Measurements from ENCODE around the gene MRPL10. TPM values are rescaled to one million over a fixed set of nuclear protein-coding genes. Genes with fewer than 3 reads are reported as not detected.

The MRPL10 gene
- polyA plus RNA-seq, 2 of the 4 experiments (the other 2 are of a cell fraction): 62.8 to 97.7 TPM

- Histone ChIP-seq H3K4me2 (no peak overlapping the region), H3K4me1 (peaks cover 25% of the 10 kb centered on the region), H3K9me3 (no peaks in the 10 kb centered on the region), H3K4me3 (no peak overlapping the region), H3K27ac (no peak overlapping the region)
- TF ChIP-seq EP300 (IDR thresholded peaks at IDR 0.05): no peak
- TF ChIP-seq GATA3 (IDR thresholded peaks at IDR 0.05; ENCODE audit: borderline replicate concordance): 0 out of 2 replicates have a peak, but pooled peaks have one; percentile 16
- no peak for TF ChIP-seq SREBF2 (IDR thresholded peaks at IDR 0.05)
- TF ChIP-seq, protein P1, sequence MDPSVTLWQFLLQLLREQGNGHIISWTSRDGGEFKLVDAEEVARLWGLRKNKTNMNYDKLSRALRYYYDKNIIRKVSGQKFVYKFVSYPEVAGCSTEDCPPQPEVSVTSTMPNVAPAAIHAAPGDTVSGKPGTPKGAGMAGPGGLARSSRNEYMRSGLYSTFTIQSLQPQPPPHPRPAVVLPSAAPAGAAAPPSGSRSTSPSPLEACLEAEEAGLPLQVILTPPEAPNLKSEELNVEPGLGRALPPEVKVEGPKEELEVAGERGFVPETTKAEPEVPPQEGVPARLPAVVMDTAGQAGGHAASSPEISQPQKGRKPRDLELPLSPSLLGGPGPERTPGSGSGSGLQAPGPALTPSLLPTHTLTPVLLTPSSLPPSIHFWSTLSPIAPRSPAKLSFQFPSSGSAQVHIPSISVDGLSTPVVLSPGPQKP (IDR thresholded peaks at IDR 0.05; ENCODE audit: low read depth, low read length): no peak
- TF ChIP-seq TFCP2L1 (CRISPR knock-in tag; IDR thresholded peaks at IDR 0.05): no peak
- TF ChIP-seq HES2 (IDR thresholded peaks at IDR 0.05): no peak
- no peak for FAIRE-seq
- no peak for ATAC-seq
- WGBS (ENCODE audit: missing lambda C conversion rate): 74% methylated on average over 5 of the region's 5 CpGs
- ChIA-PET POLR2A (interaction anchor here (2.5 kb wide), 1 partner anchor 13 kb away, joined by 7 read pairs; the partner anchor contains the start of genes LRRC46 and MRPL10), CTCF (interaction anchor here (0.9 to 36.3 kb wide), 18 partner anchors 8 to 174 kb away, joined by 3 to 1860 read pairs (median 21); partner anchors contain the start of genes CDK5RAP3, LRRC46, MRPL10 and PNPO)
- DNase-seq (ENCODE audit: low read depth in 1 of 2, low spot score in 1 of 2): no peak
Measured at GRCh38 chr17:47844227-47844626, 12.9 kb upstream of the MRPL10 start.

DNA sequence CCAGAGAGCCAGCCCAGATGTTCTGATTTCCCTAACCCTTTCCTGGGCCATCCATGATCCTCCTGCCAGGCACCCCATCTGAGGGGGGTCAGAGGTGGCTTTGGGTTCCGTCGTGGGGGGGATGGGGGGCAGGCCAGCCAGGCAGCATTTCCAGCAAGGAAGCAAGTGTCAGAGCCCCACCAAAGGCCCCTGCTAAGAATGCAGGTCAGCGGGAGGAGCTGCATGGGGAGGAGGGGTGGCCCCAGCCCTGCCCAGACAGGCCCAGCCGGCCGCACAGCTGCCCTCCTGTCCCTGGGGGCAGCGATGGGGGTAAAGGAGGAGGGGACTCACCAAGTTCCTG lies 12.0 kb upstream of the MRPL10 start:
- Histone ChIP-seq H3K4me1 (peaks cover 25% of the 10 kb centered on the region), H3K27ac (peak overlapping the region in 1 of 2 experiments; percentile 46; a peak in 2 of 6 replicates), H3K9me3 (no peaks in the 10 kb centered on the region), H3K4me3 (no peak overlapping the region), H3K4me2 (peak overlapping the region; percentile 47; the same call in 2 of the 3 replicates)
- FAIRE-seq (no peak), DNase-seq (ENCODE audit: low read depth in 1 of 2, low spot score in 1 of 2) (no peak), ATAC-seq (no peak)
- TF ChIP-seq RAD21 (conservative IDR thresholded peaks at IDR 0.05 in 1 of 2, IDR thresholded peaks at IDR 0.05 in 1 of 2): 0 out of 5 replicates have a peak, but pooled peaks of 1 of the 2 experiments have one; percentile 5
- TF ChIP-seq EHMT2 (IDR thresholded peaks at IDR 0.05; ENCODE audit: low read depth): no peak
- WGBS (ENCODE audit: missing lambda C conversion rate): 66% methylated on average over 5 of the region's 6 CpGs
- ChIA-PET CTCF (interaction anchor here (0.6 to 36.3 kb wide), 31 partner anchors 7 to 256 kb away, joined by 3 to 1860 read pairs (median 10); partner anchors contain the start of genes CDK5RAP3, LRRC46, MRPL10 and OSBPL7), POLR2A (interaction anchor here (1.4 to 2.5 kb wide), 3 partner anchors 12 to 52 kb away, joined by 7 to 10 read pairs (median 8); partner anchors contain the start of genes LRRC46, MRPL10 and SP2)

DNA sequence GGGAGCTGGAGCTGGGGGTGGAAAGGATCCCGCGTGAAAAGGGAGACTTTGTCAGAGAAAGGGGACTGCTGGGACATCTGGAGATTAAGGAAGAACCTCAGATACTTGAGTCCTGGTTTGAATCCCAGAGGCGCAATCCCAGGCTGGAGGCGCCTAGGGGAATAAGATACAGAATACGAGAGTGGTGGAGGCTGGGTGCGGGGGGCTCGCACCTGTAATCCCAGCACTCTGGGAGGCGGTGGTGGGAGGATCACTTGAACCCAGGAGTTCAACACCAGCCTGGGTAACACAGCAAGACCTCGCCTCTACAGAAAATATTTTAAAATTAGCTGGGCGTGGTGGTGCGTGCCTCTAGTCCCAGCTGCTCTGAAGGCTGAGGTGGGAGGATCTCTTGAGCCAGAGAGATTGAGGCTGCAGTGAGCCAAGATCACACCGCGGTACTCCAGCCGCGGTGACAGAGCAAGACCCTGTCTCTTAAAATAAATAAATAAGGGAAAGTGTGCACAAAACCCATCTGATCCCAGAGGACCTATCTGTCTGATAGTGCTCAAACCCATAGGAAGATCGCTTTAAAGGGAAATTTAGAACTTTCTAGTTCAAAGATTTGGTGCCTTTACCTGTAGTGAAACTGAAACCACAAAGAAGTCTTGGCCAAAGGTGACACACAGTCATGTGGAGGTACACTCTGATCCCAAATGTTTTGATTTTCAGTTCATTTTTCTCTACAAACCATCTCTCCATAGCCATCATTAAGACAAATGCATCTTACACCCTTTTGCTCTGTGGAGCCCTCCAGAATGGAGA lies 10.3 kb upstream of the MRPL10 start:
- no peak overlapping the region for H3K4me3 ChIP-seq
- ChIA-PET POLR2A (interaction anchor here (0.7 to 2.6 kb wide), 8 partner anchors 9 to 129 kb away, joined by 3 to 35 read pairs (median 8); partner anchors contain the start of genes LRRC46, MRPL10, SP2 and SP6), CTCF (interaction anchor here (0.7 to 36.3 kb wide), 32 partner anchors 12 to 223 kb away, joined by 3 to 1860 read pairs (median 5); partner anchors contain the start of genes CDK5RAP3, LRRC46, MRPL10 and OSBPL7)
- WGBS (ENCODE audit: missing lambda C conversion rate): 60% methylated on average over 16 of the region's 16 CpGs
- ATAC-seq (peak; percentile 9 to 10; a peak in 4 of 6 replicates), DNase-seq (ENCODE audit: low read depth in 1 of 2, low spot score in 1 of 2) (no peak), FAIRE-seq (no peak)
- peaks cover 25% of the 10 kb centered on the region for H3K4me1 ChIP-seq
- no peaks in the 10 kb centered on the region for H3K9me3 ChIP-seq
- H3K4me2 ChIP-seq: peak overlapping the region; percentile 99
- TF ChIP-seq SMC3 (IDR thresholded peaks at IDR 0.05): no peak
- no peak for TF ChIP-seq TP53 (CRISPR knock-in tag; IDR thresholded peaks at IDR 0.05)
- TF ChIP-seq, protein P2, sequence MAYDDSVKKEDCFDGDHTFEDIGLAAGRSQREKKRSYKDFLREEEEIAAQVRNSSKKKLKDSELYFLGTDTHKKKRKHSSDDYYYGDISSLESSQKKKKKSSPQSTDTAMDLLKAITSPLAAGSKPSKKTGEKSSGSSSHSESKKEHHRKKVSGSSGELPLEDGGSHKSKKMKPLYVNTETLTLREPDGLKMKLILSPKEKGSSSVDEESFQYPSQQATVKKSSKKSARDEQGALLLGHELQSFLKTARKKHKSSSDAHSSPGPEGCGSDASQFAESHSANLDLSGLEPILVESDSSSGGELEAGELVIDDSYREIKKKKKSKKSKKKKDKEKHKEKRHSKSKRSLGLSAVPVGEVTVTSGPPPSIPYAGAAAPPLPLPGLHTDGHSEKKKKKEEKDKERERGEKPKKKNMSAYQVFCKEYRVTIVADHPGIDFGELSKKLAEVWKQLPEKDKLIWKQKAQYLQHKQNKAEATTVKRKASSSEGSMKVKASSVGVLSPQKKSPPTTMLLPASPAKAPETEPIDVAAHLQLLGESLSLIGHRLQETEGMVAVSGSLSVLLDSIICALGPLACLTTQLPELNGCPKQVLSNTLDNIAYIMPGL (CRISPR knock-in tag; IDR thresholded peaks at IDR 0.05; ENCODE audit: borderline replicate concordance): no peak
- no peak for TF ChIP-seq SREBF2 (IDR thresholded peaks at IDR 0.05)
- TF ChIP-seq TFCP2L1 (CRISPR knock-in tag; IDR thresholded peaks at IDR 0.05): no peak
- TF ChIP-seq MAFK (IDR thresholded peaks at IDR 0.05; ENCODE audit: partially characterized antibody): no peak
- TF ChIP-seq GATA3 (IDR thresholded peaks at IDR 0.05; ENCODE audit: borderline replicate concordance): no peak
- no peak for TF ChIP-seq FOXS1 (CRISPR knock-in tag; IDR thresholded peaks at IDR 0.05)
- no peak for TF ChIP-seq HOXA7 (CRISPR knock-in tag; IDR thresholded peaks at IDR 0.05)
- TF ChIP-seq, protein P1 (IDR thresholded peaks at IDR 0.05; ENCODE audit: low read depth, low read length): no peak
- H3K27ac ChIP-seq: peak overlapping the region; percentile 90 to 92
